AML-193 (cell line): ENCODE results near the gene RAB3B.

Experiments
- DNase-seq, 2 experiments: peaks; one replicate each; lab custom pipeline; 2025; lab: John Stamatoyannopoulos, UW

Gene RAB3B

DNA sequence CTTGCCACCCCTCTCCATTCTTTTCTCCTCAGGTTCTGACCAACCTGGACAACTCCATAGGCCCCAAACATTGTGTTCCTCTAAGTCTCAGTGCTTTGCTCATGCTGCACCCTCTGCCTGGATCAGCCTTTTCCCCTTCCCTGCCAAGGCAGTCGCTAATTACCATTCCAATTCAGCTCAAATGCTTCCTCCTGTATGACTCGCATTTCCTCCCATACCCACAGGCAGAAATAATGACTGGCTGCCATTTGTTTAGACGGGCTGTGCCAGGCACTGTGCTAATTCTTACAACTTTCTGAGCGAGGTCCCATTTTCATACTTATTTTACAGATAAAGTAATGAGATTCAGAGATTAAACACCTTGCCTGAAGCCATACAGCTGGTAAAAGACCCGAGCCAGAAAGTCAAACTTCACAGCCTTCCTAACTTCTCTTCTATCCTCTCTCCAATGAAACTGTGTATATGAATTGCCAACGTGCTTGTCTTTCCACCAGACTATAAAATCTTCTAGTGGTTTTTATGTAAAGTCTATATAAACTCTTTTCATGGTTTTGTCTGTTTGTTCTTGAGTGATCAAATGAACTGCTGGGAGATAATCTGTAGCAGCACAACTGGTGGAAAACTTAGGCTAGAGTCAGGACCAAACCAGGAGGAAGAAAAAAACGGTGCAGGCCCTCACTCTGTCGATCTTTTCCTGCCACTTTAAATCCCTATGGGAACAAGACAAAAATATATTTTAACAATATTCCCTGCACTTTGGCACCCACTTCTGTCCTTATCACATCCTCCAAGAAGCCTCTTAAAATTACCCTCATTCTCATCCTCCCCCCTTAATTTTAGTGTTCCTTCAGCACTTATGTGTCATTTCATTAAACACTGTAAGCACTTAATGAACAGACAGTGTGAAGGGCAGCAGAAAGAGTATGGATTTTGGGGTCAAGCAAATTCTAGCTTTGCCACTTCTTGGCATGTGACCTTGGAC lies 33.7 kb downstream of the RAB3B start:
- no peak for DNase-seq

DNA sequence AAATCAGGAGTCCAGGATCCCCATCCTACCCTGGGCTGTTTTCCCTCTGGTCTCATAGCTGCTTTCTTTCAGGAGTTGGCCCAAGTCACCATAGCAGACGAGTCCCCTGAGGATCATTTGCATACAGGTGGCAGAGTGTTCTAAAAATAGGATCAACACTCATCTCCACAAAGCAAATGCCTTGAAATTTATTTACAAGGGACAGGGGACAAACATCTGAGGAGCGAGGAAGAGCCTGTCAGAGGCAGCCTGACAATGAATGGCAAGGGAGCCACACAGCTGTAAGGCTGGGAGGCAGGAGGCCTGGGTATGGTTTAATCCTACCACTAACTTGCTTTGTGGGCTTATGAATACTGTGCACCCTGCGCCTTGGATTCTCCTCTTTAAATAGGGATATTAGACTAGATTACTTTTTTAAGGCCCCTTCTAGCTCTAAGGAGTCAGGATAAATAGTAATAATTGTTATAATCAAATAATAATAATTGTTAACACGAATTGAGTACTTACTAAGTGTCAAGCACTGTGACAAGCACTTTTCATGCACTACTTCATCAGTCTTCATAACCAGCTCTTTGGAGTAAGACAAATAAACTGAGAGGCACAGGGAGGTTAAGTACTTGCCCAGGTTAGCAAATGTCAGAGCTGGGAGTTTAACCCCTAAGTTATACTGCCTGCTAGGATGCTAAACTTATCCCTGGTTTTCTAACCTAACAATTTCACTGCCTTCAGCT lies 34.5 kb downstream of the RAB3B start:
- no peak for DNase-seq

DNA sequence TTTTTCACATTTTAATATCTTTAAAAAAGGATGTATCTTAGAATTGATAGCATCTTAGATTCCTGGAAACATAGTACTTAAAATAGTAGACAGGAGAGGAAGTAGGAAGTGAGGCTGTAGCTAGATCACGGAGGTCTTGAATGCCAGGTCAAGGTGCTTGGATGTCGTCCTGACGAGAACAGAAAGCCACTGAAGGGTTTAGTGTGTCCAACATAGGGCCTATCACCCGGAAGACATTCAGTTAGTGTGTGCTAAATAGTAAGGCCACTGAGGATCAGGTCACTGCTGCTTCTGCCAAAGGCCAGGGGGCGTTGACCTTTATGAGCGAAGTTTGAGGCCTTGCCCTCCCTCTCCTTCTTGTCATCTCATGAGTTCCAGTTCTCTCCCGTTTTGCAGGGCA lies 35.7 kb downstream of the RAB3B start:
- DNase-seq = no peak

DNA sequence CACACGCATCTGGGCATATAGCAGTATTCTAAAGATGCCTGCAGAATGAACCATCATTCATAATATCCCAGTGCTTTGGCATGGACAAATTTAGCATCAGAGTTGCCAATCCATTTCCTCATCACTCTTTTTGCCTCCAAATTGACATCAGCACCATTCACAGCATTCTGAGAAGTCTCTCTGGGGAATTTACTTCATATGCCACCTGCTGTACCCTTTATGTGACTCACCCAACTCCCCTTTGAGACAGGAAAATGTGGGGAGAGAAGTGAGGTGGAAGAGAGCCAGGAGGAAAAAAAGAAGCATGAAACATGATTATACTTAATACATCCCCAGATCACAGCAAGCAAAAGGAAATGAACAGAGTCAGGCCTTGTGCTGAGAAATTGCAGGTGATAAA lies 37.4 kb downstream of the RAB3B start:
- no peak for DNase-seq

DNA sequence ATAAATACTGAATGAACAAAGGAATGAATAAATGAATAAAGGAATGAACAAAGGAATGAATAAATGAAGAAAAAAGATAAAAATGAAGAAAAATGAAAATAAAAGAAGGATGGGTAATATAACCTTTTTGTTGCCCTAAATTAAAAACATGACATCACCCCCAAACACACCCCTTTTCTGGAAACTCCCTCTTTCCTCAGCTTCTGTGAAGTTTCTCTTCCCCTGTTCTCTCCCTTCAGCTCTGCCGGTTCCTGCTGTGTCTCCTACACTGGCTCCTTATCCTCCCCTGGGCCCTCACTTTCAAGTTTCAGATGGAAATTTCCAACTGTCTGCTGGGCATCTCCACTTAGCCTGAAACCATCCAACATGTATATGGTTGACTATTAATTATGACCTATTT lies 37.9 kb downstream of the RAB3B start:
- no peak for DNase-seq

DNA sequence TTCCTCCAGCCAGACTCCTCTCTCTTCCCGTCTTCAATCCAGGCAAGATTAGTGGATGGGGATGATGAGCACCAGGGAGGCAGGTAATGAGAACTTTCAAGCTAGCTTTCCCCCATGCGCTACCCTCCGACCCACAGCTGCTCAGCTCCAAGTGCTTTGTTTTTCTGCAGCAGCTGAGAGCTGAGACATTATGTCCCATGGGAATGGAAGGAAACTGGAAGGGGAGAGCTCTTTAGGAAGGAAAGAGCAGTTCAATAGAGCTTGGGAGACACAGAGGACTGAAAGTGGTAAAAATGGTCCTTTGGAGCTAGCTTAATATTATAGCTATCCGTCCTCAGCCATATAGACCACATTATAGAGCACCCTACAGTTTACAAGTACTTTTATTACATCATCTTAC lies 39.8 kb downstream of the RAB3B start:
- no peak for DNase-seq

DNA sequence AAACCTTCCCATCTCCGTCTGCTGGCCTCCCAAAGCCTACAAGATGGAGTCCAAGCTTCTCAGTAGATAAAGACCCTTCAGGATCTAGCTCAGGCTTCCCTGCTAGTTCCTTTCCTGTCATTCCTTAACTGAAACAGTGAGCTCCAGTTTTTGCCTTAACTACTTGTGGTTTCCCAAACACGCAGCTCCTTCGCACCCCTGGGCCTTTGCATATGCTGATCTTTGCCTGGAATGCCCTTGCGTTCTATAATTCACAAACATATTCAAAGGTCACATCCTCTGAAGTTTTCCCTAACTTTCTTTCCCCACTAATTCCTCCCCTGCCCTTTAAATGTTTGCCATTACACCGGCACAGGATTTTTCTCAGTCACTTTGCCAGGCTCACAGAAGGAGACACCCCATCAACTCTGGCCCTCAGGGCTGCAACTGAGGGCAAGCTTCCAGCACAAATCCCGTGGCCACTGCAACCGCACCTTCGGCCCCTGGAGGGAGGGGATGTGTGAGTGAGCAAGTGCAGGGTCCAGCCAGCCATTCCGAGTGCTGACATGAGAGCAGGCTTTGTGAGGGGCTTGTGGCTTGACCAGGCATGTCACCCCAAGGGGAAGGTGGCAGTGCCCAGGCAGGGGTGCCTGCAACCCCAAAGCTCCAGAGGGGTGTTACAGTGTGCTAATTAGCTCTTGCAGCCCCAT lies 41.3 kb downstream of the RAB3B start:
- no peak for DNase-seq

DNA sequence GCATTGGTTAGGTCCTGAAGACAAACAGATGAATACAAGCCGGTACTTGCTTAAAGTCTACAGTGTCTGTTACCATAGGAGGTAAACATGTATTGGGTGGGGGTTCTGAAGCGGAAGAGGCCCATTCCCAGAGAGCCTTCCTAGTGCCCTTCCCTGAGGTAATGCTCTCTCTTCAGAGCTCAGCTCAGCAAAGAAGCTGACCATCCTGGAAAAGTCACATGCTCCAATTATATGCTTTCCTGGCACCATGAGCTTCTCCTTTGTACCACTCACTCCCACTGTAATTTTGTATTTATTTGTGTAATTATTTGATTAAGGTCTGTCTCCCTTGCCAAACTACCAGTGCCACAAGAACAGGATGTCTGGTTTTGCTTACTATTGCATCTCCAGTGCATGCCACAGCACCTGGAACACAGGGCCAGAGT lies 42.0 kb downstream of the RAB3B start:
- DNase-seq = no peak

DNA sequence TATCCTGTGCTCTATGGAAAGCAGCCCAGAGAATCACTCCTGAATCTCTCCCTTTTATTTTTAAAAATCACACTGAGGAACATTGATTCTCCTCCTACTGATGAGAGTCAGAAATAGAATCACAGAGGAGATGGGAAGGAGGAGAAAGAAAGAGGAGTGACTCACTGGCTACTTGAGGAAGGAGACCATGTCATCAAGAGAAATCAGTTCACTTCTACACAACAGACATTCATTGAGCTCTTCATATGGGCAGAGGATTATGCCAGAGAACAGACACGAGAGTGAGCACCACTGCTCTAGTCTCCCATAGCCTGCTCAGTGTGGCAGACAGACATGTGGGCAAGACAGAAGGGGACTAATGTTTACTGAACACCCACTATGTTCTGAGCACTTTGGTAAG lies 44.2 kb downstream of the RAB3B start:
- DNase-seq = no peak

DNA sequence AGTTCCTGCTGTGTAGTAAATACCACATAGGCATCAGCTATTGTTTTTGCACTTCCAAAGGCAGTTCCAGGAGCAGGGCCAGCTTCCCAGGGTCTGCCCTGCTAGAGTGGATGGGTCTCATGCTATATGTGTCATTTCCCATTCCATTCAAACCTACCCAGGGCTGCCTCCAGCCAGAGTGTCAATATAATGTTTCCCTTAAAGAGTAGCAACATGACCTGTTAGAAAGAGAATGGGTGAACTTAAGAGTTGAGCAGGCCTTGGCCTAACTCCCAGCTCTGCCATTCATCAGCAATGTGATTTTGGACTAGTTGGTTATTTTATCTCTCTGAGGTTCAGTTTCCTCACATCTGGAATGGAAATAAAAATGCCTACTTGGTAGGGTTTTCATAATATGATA lies 44.9 kb downstream of the RAB3B start:
- DNase-seq = no peak

DNA sequence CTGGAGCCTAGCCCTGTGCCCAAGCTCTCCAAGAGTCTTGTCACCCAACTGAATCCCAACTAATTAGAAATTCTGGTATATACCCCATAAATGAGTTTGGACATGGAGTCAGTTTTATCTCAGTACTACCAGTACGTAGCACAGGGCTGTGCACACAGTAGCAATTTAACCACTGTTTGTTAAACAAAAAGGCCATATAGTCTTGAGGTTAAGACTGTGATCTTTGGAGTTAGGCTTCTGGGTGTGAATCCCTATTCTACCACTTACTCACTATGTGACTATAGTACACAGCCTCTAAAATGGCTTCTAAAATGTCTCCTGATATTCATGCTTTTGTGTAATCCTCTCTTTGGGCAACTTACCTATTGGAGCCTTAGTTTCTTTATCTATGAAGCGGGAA lies 48.2 kb downstream of the RAB3B start:
- DNase-seq = no peak

DNA sequence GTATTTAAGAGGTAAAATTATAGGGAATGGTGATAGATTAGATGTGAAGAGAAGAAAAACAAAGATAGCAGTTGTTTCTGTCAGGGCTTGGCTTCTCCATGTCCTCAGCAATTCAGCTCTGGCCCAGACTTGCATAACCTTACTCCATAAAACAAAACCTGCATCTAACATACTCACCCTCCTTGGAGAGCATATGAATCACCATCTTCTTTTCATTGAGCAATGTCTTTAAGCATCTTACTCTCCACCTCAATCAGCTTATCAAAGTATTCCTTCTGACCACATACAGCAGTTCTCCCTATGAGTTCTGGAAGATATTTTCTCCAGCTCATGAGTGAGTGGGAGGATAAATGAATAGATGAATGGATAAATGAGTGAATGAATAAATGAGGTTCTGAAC lies 49.0 kb downstream of the RAB3B start:
- no peak for DNase-seq

DNA sequence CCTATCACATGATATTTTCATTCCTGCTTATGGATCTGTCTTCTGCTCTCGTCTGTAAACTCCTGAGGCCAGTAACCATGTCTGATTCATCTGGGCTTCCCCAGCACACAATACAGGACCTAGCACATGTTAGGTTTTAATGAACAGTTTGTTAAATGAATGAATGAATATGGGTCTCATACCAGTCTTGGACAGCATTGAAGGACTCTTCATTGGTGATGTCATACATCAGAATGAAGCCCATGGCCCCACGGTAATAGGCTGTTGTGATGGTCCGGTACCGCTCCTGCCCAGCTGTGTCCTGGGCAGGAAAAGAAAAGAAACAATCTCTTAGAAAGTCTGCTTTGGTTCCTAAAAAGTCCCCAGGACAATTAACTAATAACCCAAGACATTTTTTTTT lies 53.4 kb downstream of the RAB3B start:
- DNase-seq = no peak

DNA sequence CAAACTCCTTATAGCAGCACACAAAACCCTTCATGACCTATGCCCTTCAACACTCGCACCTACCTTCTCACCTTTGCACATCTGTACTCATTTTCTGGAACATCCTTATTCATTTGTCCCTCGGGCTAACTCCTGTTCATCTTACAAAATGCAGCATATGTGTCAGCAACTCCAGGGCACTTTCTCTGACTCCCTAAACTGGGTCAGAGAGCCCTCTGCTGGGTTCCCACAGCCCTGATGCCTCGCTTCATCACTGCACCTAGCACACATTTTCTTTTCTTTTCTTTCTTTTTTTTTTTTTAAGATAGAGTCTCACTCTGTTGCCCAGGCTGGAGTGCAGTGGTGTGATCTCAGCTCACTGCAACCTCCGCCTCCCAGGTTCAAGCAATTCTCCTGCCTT lies 54.0 kb downstream of the RAB3B start:
- no peak for DNase-seq

DNA sequence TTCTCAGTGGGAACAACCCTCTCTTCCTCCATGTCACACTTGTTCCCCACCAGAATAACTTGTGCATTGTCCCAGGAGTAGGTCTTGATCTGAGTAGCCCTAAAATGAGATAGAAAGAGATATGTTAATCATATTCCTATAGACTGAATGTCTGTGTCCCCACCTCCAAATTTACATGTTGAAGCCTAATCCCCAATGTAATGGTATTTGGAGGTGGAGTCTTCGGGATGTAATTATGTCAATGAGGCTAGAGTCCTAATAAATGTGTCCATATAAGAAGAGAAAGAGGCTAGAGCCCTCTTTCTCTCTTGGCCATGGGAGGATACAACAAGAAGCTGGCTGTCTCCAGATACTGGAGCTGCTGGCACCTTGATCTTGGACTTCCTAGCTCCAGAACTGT lies 57.2 kb downstream of the RAB3B start:
- no peak for DNase-seq

DNA sequence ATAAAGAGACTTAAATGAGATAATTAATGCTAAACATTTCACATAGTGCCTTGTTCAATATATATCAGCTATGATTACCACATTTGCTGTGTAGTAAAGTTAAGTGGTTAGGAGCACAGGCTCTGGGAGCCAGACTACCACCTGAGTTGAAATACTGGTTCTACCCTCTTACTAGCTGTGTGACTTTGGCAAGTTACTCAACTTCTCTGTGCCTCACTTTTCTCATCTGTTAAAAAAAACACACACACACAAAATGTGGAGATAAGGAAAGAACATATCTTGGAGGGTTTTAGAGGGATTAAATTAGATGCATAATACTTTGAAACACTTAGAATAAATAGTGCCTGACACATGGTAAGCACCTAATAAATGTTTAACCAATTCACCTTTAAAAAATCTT lies 60.2 kb downstream of the RAB3B start:
- DNase-seq = no peak

DNA sequence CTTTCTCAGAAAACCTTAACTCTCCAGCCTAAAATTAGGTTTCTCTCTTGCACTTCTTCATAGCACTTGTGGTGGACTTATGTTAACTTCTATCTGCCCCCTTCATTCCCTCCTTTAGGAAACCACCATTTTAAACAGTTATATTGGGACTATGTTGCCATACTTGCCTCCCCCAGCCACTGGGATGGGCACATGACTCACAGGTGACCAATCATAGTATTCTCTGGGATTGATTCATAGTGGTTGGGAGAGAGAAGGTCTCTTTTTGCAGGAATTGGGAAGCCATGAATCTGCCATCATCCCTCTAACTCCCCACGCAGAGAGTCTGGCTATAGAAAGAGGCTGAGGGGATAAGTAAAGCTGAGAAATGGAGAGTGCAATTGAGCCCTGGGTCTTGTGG lies 61.6 kb downstream of the RAB3B start:
- DNase-seq = no peak

DNA sequence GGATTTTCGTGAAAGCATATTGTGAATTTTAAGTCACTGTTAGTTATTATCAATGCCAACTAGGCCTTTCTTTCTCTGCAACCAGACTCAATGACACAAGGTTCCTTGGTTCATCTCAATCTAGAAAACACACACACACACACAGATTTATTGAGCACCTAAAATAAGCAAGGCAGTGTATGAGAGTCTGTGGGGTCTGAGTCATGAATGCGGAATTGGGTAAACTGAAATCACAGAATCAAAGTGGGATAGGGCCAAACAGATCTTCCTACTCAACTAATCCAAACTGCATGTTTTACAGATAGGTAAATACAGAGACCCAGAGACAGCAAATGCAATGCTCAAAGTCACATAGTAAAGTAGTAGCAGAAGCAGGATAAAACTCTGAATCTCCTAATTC lies 63.5 kb downstream of the RAB3B start:
- no peak for DNase-seq

DNA sequence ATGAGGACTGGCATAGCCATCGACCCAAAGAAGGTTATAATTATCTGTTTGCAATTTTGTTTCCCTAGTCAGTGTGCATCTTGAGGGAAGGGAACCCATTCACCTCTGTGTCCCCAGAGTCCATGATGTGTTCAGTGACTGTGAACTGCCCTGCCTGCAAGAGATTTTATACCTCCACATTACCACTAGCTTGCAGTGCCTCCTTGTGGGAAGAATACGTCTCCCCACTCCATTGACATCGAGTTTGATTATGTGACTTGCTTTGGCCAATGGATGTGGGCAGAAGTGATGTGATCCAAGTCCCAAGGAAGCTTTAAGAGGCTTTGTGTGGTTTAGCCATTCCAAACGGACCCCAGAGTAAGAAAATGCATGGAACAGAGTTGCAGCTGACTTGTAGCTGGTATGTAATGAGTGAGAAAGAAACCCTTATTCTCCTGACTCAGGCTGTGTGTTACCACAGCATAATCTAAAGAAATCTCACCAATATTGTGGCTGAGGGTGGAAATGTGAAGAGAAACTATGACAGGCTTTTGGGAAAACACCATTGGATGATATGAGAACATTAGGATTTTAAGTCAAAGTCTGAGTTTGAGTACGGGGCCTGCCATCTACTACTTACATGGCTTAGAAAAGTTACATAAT lies 64.2 kb downstream of the RAB3B start:
- DNase-seq = no peak

DNA sequence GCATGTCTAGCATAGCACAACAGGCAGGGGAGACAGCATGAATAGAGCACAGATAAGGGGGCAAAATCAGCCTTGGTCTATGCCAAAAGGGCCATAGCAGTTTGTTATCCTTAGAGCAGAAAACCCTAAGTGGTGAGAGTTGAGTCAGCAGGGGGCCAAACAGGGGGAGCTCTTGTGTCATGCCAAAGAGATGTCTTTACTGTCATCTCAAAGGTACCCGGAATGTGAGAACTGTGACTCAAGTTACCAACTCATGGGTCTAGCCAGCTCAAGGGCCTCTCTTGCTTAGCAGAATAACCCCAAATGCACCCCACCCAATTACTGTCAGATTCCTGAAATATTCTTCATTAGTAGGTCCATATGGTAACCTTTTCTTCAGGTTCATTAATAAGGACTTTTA lies 66.0 kb downstream of the RAB3B start:
- DNase-seq = no peak

DNA sequence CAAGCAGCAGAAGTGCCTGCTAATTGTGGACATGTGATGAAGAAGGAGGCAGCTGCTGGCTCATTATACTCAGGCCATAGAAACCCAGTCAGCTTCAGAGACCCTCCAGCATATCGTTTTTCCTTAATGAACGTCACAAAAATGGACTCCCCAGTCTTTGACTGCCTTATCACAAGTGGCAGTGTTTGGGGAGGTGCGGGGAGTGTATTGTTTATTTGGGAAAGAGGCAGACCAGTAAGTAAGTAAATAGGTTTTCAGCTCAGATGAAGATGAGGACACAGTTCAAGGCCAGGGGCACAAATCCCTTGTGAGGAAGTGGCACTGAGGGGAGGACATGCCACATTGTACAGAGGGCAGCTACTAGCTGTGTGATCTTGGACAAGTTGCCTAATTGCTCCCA lies 68.5 kb downstream of the RAB3B start:
- DNase-seq = no peak

DNA sequence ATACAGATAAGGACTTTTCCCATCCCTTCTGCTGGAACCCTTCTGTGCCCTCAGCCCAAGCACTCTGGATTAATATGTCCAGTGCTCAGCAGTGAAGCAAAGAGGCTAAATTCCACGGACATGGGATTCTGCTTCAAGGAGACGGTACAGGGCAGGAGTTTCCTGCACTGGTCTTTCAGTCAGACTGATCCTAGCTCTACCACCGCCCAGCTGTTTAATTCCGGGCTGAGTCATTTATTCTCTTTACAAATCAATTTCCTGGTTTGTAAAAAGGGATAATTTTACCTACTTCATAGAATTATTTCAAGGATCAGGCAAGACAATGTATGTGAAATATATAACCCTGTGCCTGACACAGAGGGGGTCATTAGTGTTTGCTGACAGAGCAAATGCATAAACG lies 70.4 kb downstream of the RAB3B start:
- no peak for DNase-seq
